ENCODE measurements around the gene ATP9B. TPM values are rescaled to one million over a fixed set of nuclear protein-coding genes. Genes with fewer than 3 reads are reported as not detected.

ATP9B gene
- total and polyA plus RNA-seq, 10 of the 15 experiments (the other 5 are each of a cell fraction or from before 2014, with no cell fraction given) = 0.74 to 20.7 (median 12.9) TPM

GRCh38 chr18:79337620-79338019 lies 268.4 kb downstream of the ATP9B start:
- WGBS (ENCODE audit: insufficient coverage, insufficient replicate concordance, low lambda C conversion rate, missing lambda C conversion rate) = 99% methylated on average over 12 of the region's 12 CpGs
- H3K36me3 ChIP-seq (ENCODE audit: control insufficient read depth in 2 of 2, insufficient read depth in 2 of 2, low read length in 1 of 2) = peaks cover 2 to 7% of the 10 kb centered on the region in 2 experiments; a peak in 2 of 4 replicates
- intact Hi-C loops (cut with micrococcal nuclease; ENCODE audit: unreplicated experiment) (no loop called here), in situ Hi-C loops (cut with MboI) (no loop called here)
- H3K27ac ChIP-seq (ENCODE audit: control insufficient read depth, insufficient read depth) = no peak overlapping the region
- H3K9me3 ChIP-seq (replicated peaks; ENCODE audit: control insufficient read depth, insufficient read depth, low read length) = no peaks in the 10 kb centered on the region
- no peaks in the 10 kb centered on the region for H3K79me2 ChIP-seq (ENCODE audit: control insufficient read depth, insufficient read depth, low read length)
- ATAC-seq (no peak), FAIRE-seq (no peak), DNase-seq (ENCODE audit: low read depth, low spot score) (no peak)
- SMC1A ChIA-PET (ENCODE audit: uncharacterized antibody, unreplicated experiment) = no interaction called here
- TF ChIP-seq GABPA (IDR thresholded peaks at IDR 0.05; ENCODE audit: low read depth) = no peak
- no peak for TF ChIP-seq FOS (IDR thresholded peaks at IDR 0.05; ENCODE audit: borderline replicate concordance, extremely low read depth, insufficient read length)
- TF ChIP-seq KDM1A (IDR thresholded peaks at IDR 0.05; ENCODE audit: borderline replicate concordance) = no peak
- BruUV-seq (replicated peaks) = no TSS peak
- CTCF ChIA-PET = no interaction called here
- H3K4me2 ChIP-seq (ENCODE audit: control insufficient read depth, insufficient read depth) = no peak overlapping the region
- H2AFZ ChIP-seq (ENCODE audit: control insufficient read depth, low read depth, low read length) = no peak overlapping the region
- no peaks in the 10 kb centered on the region for H3K27me3 ChIP-seq (replicated peaks in 1 of 2; ENCODE audit: control insufficient read depth in 2 of 2, insufficient read depth in 2 of 2, low read length in 1 of 2)
- no peak overlapping the region for H3K9ac ChIP-seq (ENCODE audit: control insufficient read depth, insufficient read depth, low read length)
- RAD21 ChIA-PET (ENCODE audit: unreplicated experiment) = no interaction called here
- H3K4me1 ChIP-seq (ENCODE audit: control insufficient read depth, insufficient read depth, low read length) = no peaks in the 10 kb centered on the region
- H3K4me3 ChIP-seq = no peak overlapping the region
- H4K20me1 ChIP-seq (ENCODE audit: control insufficient read depth, insufficient read depth) = no peaks in the 10 kb centered on the region
- POLR2A ChIA-PET = no interaction called here

DNA sequence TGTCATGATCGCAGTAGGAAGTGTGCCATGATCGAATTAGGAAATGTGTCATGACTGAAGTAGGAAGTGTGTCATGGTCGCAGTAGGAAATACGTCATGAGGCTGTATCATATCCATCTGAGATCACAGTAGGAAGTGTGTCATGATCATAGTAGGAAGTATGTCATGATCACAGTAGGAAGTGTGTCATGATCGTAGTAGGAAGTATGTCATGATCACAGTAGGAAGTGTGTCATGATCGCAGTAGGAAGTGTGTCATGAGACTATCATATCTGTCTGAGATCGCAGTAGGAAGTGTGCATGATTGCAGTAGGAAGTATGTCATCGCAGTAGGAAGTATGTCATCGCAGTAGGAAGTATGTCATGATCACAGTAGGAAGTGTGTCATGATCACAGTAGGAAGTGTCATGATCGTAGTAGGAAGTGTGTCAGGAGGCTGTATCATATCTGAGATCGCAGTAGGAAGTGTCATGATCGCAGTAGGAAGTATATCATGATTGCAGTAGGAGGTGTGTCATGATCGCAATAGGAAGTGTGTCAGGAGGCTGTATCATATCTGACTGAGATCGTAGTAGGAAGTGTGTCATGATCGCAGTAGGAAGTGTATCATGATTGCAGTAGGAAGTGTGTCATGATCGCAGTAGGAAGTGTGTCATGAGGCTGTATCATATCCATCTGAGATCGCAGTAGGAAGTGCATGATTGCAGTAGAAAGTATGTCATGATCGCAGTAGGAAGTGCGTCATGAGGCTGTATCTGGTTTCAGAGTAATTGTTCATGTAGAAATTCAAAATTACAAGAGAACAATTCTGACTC lies 270.1 kb downstream of the ATP9B start:
- Histone ChIP-seq H3K9ac (ENCODE audit: control insufficient read depth, insufficient read depth, low read length) (no peak overlapping the region), H3K27me3 (replicated peaks in 1 of 2; ENCODE audit: control insufficient read depth in 2 of 2, insufficient read depth in 2 of 2, low read length in 1 of 2) (no peaks in the 10 kb centered on the region), H3K79me2 (ENCODE audit: control insufficient read depth, insufficient read depth, low read length) (no peaks in the 10 kb centered on the region), H2AFZ (ENCODE audit: control insufficient read depth, low read depth, low read length) (no peak overlapping the region), H4K20me1 (ENCODE audit: control insufficient read depth, insufficient read depth) (no peaks in the 10 kb centered on the region), H3K36me3 (ENCODE audit: control insufficient read depth in 2 of 2, insufficient read depth in 2 of 2, low read length in 1 of 2) (peaks cover 2 to 7% of the 10 kb centered on the region in 2 experiments; a peak in 3 of 4 replicates), H3K9me3 (replicated peaks; ENCODE audit: control insufficient read depth, insufficient read depth, low read length) (no peaks in the 10 kb centered on the region), H3K4me2 (ENCODE audit: control insufficient read depth, insufficient read depth) (no peak overlapping the region), H3K27ac (ENCODE audit: control insufficient read depth, insufficient read depth) (no peak overlapping the region), H3K4me1 (ENCODE audit: control insufficient read depth, insufficient read depth, low read length) (no peaks in the 10 kb centered on the region), H3K4me3 (no peak overlapping the region)
- ChIA-PET POLR2A (no interaction called here), CTCF (no interaction called here), SMC1A (ENCODE audit: uncharacterized antibody, unreplicated experiment) (no interaction called here), RAD21 (ENCODE audit: unreplicated experiment) (no interaction called here)
- in situ Hi-C loops (cut with MboI) (no loop called here), intact Hi-C loops (cut with micrococcal nuclease; ENCODE audit: unreplicated experiment) (no loop called here)
- ATAC-seq = no peak
- no TSS peak for BruUV-seq (replicated peaks)
- FAIRE-seq = no peak
- DNase-seq (ENCODE audit: low read depth, low spot score) = no peak
- WGBS (ENCODE audit: insufficient coverage, insufficient replicate concordance, low lambda C conversion rate, missing lambda C conversion rate) = 97% methylated on average over 19 of the region's 19 CpGs
- TF ChIP-seq MTA2 (IDR thresholded peaks at IDR 0.05; ENCODE audit: low read depth) = no peak
- TF ChIP-seq EGR1 (IDR thresholded peaks at IDR 0.05; ENCODE audit: borderline replicate concordance in 1 of 2, low read depth in 2 of 2, low read length in 2 of 2) = no peak
- TF ChIP-seq FOXK2 (IDR thresholded peaks at IDR 0.05) = no peak
- peak in 1 of 2 experiments; percentile 55; a peak in 1 of 4 replicates for TF ChIP-seq ETV6 (conservative IDR thresholded peaks at IDR 0.05 in 1 of 2, IDR thresholded peaks at IDR 0.05 in 1 of 2; ENCODE audit: borderline replicate concordance in 1 of 2, low read depth in 1 of 2)
- TF ChIP-seq, protein P1, sequence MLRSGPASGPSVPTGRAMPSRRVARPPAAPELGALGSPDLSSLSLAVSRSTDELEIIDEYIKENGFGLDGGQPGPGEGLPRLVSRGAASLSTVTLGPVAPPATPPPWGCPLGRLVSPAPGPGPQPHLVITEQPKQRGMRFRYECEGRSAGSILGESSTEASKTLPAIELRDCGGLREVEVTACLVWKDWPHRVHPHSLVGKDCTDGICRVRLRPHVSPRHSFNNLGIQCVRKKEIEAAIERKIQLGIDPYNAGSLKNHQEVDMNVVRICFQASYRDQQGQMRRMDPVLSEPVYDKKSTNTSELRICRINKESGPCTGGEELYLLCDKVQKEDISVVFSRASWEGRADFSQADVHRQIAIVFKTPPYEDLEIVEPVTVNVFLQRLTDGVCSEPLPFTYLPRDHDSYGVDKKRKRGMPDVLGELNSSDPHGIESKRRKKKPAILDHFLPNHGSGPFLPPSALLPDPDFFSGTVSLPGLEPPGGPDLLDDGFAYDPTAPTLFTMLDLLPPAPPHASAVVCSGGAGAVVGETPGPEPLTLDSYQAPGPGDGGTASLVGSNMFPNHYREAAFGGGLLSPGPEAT (IDR thresholded peaks at IDR 0.05; ENCODE audit: low read depth) = no peak
- TF ChIP-seq TCF3 (IDR thresholded peaks at IDR 0.05; ENCODE audit: borderline replicate concordance, insufficient read depth, low read depth, low read length) = 0 out of 2 replicates have a peak, but pooled peaks have one; percentile 9
- TF ChIP-seq, protein P2, sequence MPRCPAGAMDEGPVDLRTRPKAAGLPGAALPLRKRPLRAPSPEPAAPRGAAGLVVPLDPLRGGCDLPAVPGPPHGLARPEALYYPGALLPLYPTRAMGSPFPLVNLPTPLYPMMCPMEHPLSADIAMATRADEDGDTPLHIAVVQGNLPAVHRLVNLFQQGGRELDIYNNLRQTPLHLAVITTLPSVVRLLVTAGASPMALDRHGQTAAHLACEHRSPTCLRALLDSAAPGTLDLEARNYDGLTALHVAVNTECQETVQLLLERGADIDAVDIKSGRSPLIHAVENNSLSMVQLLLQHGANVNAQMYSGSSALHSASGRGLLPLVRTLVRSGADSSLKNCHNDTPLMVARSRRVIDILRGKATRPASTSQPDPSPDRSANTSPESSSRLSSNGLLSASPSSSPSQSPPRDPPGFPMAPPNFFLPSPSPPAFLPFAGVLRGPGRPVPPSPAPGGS (IDR thresholded peaks at IDR 0.05; ENCODE audit: borderline replicate concordance, insufficient read depth, low read depth, low read length, poor library complexity, severe bottlenecking) = peak; percentile 84
- TF ChIP-seq DPF2 (IDR thresholded peaks at IDR 0.05) = no peak
- no peak for TF ChIP-seq MTA3 (IDR thresholded peaks at IDR 0.05; ENCODE audit: borderline replicate concordance, low read length)
- no peak for TF ChIP-seq IKZF2 (IDR thresholded peaks at IDR 0.05)
- TF ChIP-seq KAT2A (conservative IDR thresholded peaks at IDR 0.05; ENCODE audit: control insufficient read depth, low read depth, low read length) = no peak
